Endodermal cell (in vitro differentiated cells): ENCODE results near the gene GGTLC2. TPM values are rescaled to one million over a fixed set of nuclear protein-coding genes. Genes with fewer than 3 reads are reported as not detected.

Source experiments
- DNase-seq: peaks from one replicate; pipeline ENCODE4 v3.0.0-alpha.2; 2017
- H3K27ac ChIP-seq: 2 replicates; pipeline ENCODE4 v1.5.1; 2013; ENCODE audit warnings: mild to moderate bottlenecking, low read depth, low read length, moderate library complexity
- H3K27me3 ChIP-seq: 2 replicates; pipeline ENCODE4 v1.6.1; 2013; ENCODE audit warnings: mild to moderate bottlenecking, low read length, moderate library complexity; ENCODE audit not compliant: insufficient read depth, control insufficient read depth, poor library complexity, severe bottlenecking
- H3K36me3 ChIP-seq: 2 replicates; pipeline ENCODE4 v1.7.0; 2013; ENCODE audit warnings: mild to moderate bottlenecking, low read length, moderate library complexity; ENCODE audit not compliant: control insufficient read depth, insufficient read depth
- H3K4me1 ChIP-seq: one replicate; pipeline ENCODE4 v1.7.0; 2013; ENCODE audit warnings: low read length; ENCODE audit not compliant: control insufficient read depth, insufficient read depth
- H3K4me3 ChIP-seq: 2 replicates; pipeline ENCODE4 v1.5.1; 2013; ENCODE audit warnings: mild to moderate bottlenecking, low read length, moderate library complexity
- H3K9ac ChIP-seq: 2 replicates; pipeline ENCODE4 v1.6.1; 2013; ENCODE audit warnings: mild to moderate bottlenecking, low read length, moderate library complexity; ENCODE audit not compliant: poor library complexity, severe bottlenecking; ENCODE audit errors: extremely low read depth
- H3K9me3 ChIP-seq: 2 replicates; pipeline ENCODE4 v1.6.1; 2013; ENCODE audit warnings: mild to moderate bottlenecking, low read length, moderate library complexity; ENCODE audit not compliant: control insufficient read depth
- H3K27ac Mint-ChIP-seq: 2 replicates; pipeline ENCODE4 v1.8.0; 2020; ENCODE audit warnings: mixed read lengths
- H3K27me3 Mint-ChIP-seq: 2 replicates; pipeline ENCODE4 v1.8.0; 2021; ENCODE audit warnings: mild to moderate bottlenecking, mixed read lengths; ENCODE audit not compliant: insufficient read depth
- H3K36me3 Mint-ChIP-seq: 2 replicates; pipeline ENCODE4 v1.8.0; 2020; ENCODE audit warnings: low read depth, mixed read lengths
- H3K4me1 Mint-ChIP-seq: 2 replicates; pipeline ENCODE4 v1.8.0; 2020; ENCODE audit warnings: mixed read lengths
- H3K4me3 Mint-ChIP-seq: 2 replicates; pipeline ENCODE4 v1.8.0; 2020; ENCODE audit warnings: mild to moderate bottlenecking, moderate library complexity, mixed read lengths
- H3K9me3 Mint-ChIP-seq: 2 replicates; pipeline ENCODE4 v1.8.0; 2020; ENCODE audit warnings: mild to moderate bottlenecking, mixed read lengths
- WGBS, 2 experiments: methylation state at CpG; one replicate each; pipeline versions ENCODE4 v1.1.5 to v1.1.7; 2013; ENCODE audit warnings: missing lambda C conversion rate in 2 of 2, mixed read lengths in 1 of 2; ENCODE audit not compliant: insufficient coverage in 1 of 2, insufficient read length in 1 of 2; 5-methylcytosine and 5-hydroxymethylcytosine counted together
- total RNA-seq, 2 donors: library from RNA; stranded (reverse); fragmentation: NEBNext Ultra II Directional in 1 of 2; extraction: Animal tissue kit (Norgen Biotek cat#: 25700) in 1 of 2; gene quantifications; 2 replicates in 1 of 2; 3 replicates in 1 of 2; pipeline ENCODE4 v1.2.1, GENCODE V29; 2021
- TF ChIP-seq, protein P1 (sequence below): fragments of 200-600 bp; sonication (generic); conservative IDR thresholded peaks from 2 replicates; pipeline ENCODE4 v1.5.0; 2021; ENCODE audit warnings: antibody characterized with exemption, mild to moderate bottlenecking

The GGTLC2 gene
- total RNA-seq, 2 donors from 2014 or later = not detected

DNA sequence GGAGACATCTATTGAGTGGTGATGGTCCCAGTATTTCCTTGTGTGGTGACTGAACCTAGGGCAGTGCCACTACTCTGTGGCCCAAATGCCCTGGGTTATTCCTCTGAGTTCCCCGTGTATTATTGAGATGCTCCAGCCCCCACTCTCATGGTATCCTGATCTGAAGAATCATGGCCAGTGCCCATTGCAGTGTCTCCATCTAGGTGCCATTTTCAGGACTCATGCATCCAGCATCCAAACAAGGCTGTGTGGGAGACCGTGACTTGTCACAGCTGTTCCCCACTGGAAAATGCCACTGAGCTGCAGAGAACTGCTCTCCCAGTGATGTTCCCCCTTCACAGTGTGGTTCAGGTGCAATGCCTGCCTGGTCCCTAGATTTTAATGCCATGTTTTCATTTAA is 24.7 kb downstream of the GGTLC2 start:
- no peak overlapping the region for H3K4me3 Mint-ChIP-seq
- Histone ChIP-seq H3K9me3 (no peaks in the 10 kb centered on the region), H3K27me3 (peaks cover 14% of the 10 kb centered on the region), H3K36me3 (no peaks in the 10 kb centered on the region), H3K9ac (no peak overlapping the region), H3K27ac (no peak overlapping the region), H3K4me1 (no peaks in the 10 kb centered on the region), H3K4me3 (no peak overlapping the region)
- H3K4me1 Mint-ChIP-seq = no peaks in the 10 kb centered on the region
- no peaks in the 10 kb centered on the region for H3K36me3 Mint-ChIP-seq
- peaks cover 83% of the 10 kb centered on the region for H3K27me3 Mint-ChIP-seq
- no peaks in the 10 kb centered on the region for H3K9me3 Mint-ChIP-seq
- TF ChIP-seq, protein P1, sequence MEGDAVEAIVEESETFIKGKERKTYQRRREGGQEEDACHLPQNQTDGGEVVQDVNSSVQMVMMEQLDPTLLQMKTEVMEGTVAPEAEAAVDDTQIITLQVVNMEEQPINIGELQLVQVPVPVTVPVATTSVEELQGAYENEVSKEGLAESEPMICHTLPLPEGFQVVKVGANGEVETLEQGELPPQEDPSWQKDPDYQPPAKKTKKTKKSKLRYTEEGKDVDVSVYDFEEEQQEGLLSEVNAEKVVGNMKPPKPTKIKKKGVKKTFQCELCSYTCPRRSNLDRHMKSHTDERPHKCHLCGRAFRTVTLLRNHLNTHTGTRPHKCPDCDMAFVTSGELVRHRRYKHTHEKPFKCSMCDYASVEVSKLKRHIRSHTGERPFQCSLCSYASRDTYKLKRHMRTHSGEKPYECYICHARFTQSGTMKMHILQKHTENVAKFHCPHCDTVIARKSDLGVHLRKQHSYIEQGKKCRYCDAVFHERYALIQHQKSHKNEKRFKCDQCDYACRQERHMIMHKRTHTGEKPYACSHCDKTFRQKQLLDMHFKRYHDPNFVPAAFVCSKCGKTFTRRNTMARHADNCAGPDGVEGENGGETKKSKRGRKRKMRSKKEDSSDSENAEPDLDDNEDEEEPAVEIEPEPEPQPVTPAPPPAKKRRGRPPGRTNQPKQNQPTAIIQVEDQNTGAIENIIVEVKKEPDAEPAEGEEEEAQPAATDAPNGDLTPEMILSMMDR = no peak
- DNase-seq = no peak
- WGBS, 2 experiments = 87 to 93% methylated on average over 1 to 2 of the region's 2 CpGs
- no peak overlapping the region for H3K27ac Mint-ChIP-seq

DNA sequence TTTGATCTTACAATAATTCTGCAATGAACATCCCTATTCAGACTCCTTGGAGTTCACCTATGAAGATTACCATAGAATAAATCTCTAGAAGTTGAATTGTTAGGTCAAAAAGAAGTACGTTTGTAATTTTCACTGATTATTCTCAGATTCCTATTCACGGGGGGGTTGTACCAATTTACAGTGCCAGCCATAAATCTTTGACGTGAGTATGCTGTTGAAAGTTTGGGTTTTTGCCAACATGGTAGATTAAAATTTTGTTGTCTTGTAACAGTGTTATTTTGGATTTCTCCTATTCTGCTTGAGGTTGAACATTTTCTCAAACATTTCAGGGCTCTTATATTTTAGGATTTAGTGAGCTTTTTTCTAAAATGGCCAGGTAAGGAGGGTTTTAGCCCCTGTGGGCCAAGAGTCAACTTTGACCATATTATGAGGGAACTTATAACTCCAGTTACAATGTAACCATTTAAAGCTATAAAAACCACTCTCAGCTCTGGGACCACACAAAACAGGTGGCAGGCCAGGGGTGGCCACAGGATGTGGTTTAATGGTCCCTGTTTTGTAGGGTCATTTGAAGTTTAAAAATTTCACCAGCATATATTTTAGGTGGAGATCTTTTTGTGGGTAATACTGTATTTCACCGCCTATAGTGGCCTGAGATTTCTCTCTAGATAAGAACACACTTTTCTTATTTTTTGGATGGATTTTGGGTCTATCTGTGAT is 25.8 kb downstream of the GGTLC2 start:
- DNase-seq = no peak
- no peaks in the 10 kb centered on the region for H3K9me3 ChIP-seq
- H3K36me3 Mint-ChIP-seq = no peaks in the 10 kb centered on the region
- H3K4me3 Mint-ChIP-seq = no peak overlapping the region
- 88 to 95% methylated on average over 2 to 4 of the region's 4 CpGs for WGBS, 2 experiments
- H3K9me3 Mint-ChIP-seq = no peaks in the 10 kb centered on the region
- H3K27me3 ChIP-seq = peaks cover 25% of the 10 kb centered on the region
- no peak overlapping the region for H3K4me3 ChIP-seq
- H3K36me3 ChIP-seq = no peaks in the 10 kb centered on the region
- TF ChIP-seq, protein P1 = no peak
- no peaks in the 10 kb centered on the region for H3K4me1 Mint-ChIP-seq
- no peaks in the 10 kb centered on the region for H3K4me1 ChIP-seq
- no peak overlapping the region for H3K9ac ChIP-seq
- H3K27ac ChIP-seq = no peak overlapping the region
- peaks cover 82% of the 10 kb centered on the region for H3K27me3 Mint-ChIP-seq
- H3K27ac Mint-ChIP-seq = no peak overlapping the region

- Histone ChIP-seq H3K9me3 (no peaks in the 10 kb centered on the region), H3K9ac (no peak overlapping the region), H3K4me1 (no peaks in the 10 kb centered on the region), H3K4me3 (no peak overlapping the region), H3K27me3 (peaks cover 25% of the 10 kb centered on the region), H3K36me3 (no peaks in the 10 kb centered on the region), H3K27ac (no peak overlapping the region)
- Mint-ChIP-seq H3K4me1 (no peaks in the 10 kb centered on the region), H3K4me3 (no peak overlapping the region), H3K9me3 (no peaks in the 10 kb centered on the region), H3K27me3 (peaks cover 81% of the 10 kb centered on the region), H3K36me3 (no peaks in the 10 kb centered on the region), H3K27ac (no peak overlapping the region)
- TF ChIP-seq, protein P1 = no peak
- 67 to 100% methylated on average over 1 of the region's 1 CpG for WGBS, 2 experiments
- DNase-seq = no peak
Measured at GRCh38 chr22:22671506-22671905, 27.1 kb downstream of the GGTLC2 start.
